ENCODE data around the gene P3H3.

- TF ChIP-seq CTCF (IDR thresholded peaks at IDR 0.05; ENCODE audit: low read depth, low read length), result no peak
- no peak for TF ChIP-seq EZH2phosphoT487 (IDR thresholded peaks at IDR 0.05; ENCODE audit: low read depth)
These were observed 18.2 kb downstream of the P3H3 start for GRCh38 chr12:6846316-6846869.

Data from OCI-LY3 (cell line).